Sciatic nerve (tissue), 2 donors: ENCODE data around the gene BCOR. TPM values are rescaled to one million over a fixed set of nuclear protein-coding genes. Genes with fewer than 3 reads are reported as not detected.

Source experiments
- ATAC-seq: fragments of 200-7000 bp; cut with Tn5 transposase; one replicate; pipeline ENCODE4 v1.9.1; 2020; ENCODE audit warnings: mild to moderate bottlenecking, moderate library complexity
- DNase-seq: peaks from one replicate; pipeline ENCODE4 v3.0.0-alpha.2; 2020; ENCODE audit warnings: low spot score
- intact Hi-C: fragments of 100-400 bp; cut with DNase I; formaldehyde crosslinking; loops from one replicate; pipeline ENCODE4 v1.14.2; 2022
- total RNA-seq: library from RNA; stranded (reverse); fragmentation: NEBNext Ultra II Directional; extraction: Animal tissue kit (Norgen Biotek cat#: 25700); gene quantifications from one replicate; pipeline ENCODE4 v1.2.1, GENCODE V29; 2021
- donor health status: DM: no; HTN: no; CAD: no.
- donor health status: DM: no; HTN: no; CAD: no.

Gene BCOR
- total RNA-seq, 1 donor from 2014 or later: 42.0 TPM

GRCh38 chrX:40013266-40014195 lies 84.2 kb downstream of the BCOR start:
- ATAC-seq: peak; percentile 77
- peak; percentile 81 for DNase-seq
- intact Hi-C loops: loop anchor here (10.0 kb wide), 1 partner anchor 91 kb away; no protein-coding TSS in a partner anchor

- ATAC-seq (peak; percentile 42), DNase-seq (peak; percentile 76)
- intact Hi-C loops: loop anchor here (10.0 kb wide), 1 partner anchor 92 kb away; no protein-coding TSS in a partner anchor
Measured at GRCh38 chrX:40012868-40013265, 84.9 kb downstream of the BCOR start.

GRCh38 chrX:40012039-40012867 lies 85.5 kb downstream of the BCOR start:
- intact Hi-C loops: loop anchor here (10.0 kb wide), 1 partner anchor 93 kb away; no protein-coding TSS in a partner anchor
- DNase-seq (peak; percentile 72), ATAC-seq (peak; percentile 14)

DNA sequence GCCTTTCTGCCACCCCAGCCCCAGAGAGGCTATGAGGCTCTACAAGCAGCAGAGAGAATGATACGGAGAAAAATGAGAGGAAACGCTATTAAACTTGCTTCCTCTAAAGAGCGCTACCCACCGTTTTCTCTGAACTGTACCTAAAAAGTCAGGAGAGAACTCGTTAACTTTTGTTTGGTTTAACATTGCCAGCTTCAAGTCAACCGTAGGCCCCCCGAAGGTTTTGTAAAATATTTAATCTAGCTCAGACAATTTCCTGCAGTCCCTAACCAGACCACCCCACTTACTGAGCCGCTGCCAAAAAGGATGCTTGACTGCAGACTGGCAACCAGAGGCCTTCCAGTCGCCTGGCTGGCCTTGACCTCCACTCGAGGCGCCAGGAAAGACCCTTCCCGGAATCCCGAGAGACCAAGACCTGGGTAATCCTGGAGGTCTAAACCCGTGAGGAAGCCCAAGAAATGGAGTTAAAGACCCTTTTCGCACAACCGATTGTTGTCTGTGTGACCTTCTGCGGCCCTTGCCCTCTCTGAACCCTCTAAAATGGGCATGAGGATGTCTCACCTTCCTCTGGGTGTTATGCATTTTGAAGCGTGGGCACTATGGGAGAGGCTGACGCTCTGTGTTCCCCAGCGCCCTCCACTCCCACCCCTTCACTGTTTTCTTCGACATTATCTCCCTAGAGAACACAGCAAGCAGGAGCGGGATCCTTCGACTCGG lies 86.3 kb downstream of the BCOR start:
- intact Hi-C loops: loop anchor here (10.0 kb wide), 1 partner anchor 93 kb away; no protein-coding TSS in a partner anchor
- DNase-seq (no peak), ATAC-seq (no peak)

DNA sequence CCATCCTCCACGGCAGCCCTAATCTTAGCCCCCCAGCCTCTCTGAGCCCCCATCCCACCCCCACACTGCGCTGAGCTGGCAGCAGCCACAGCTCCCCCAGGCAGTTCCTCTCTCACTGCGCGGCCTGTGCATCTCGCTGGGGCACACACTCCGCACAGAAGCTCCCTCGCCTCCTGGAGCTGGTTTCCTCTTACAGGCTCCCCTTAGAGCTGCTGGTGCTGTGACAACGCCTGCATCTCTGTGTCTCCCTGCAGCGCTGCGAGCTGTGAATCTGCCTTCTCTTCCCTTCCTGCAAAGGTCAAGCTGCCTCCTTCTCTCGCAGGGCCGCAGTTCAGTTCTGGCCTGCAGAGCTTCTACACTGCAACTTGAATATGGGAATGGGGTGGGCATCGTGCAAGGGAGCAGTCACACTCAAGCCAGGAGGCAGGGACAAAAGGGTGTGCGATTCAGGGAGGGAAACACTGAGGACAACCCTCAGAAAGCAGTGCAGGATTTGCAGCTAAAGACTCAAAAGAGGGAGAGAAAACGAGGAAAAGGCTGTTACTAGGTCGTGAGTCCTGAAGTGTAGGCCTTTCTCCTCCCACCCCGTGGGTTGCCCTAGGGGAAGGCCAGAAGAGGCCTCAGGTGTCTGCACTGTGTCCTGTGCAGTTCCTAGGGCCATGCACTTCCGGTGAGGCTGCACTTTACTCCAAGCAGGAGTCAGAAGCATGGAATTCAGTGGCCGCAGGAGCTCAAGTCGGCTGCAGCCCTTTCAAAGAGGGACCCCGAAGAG lies 87.0 kb downstream of the BCOR start:
- ATAC-seq (no peak), DNase-seq (no peak)
- intact Hi-C loops: loop anchor here (10.0 kb wide), 1 partner anchor 94 kb away; no protein-coding TSS in a partner anchor

- no peak for ATAC-seq
- DNase-seq: no peak
- intact Hi-C loops: loop anchor here (10.0 kb wide), 1 partner anchor 95 kb away; no protein-coding TSS in a partner anchor
Measured at GRCh38 chrX:40009890-40010289, 87.9 kb downstream of the BCOR start.

DNA sequence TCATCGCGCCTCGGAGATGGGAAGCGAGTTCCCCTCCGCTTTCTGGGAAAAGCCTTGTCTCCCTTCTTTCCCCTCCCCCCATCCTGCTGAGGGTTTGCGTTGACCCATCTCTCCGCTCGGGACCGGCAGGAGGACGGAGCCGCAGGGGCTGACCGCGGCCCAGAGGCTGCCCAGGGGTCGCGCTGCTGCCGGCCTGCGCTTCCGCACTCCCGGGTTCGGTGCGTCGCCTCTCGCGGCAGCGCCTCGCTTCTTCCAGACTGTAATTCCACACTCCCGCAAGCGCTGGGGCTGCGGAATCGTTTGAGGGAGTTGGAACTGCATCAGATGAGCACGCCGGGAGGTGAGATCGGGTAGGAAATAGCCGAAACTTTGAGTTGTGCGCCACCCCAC lies 88.3 kb downstream of the BCOR start:
- no peak for ATAC-seq
- no peak for DNase-seq

GRCh38 chrX:40008791-40009461 lies 88.8 kb downstream of the BCOR start:
- DNase-seq (peak; percentile 69), ATAC-seq (no peak)
- intact Hi-C loops: no loop called here

More for the DNA sequence above, 88.3 kb downstream of the BCOR start:
- intact Hi-C loops: no loop called here

DNA sequence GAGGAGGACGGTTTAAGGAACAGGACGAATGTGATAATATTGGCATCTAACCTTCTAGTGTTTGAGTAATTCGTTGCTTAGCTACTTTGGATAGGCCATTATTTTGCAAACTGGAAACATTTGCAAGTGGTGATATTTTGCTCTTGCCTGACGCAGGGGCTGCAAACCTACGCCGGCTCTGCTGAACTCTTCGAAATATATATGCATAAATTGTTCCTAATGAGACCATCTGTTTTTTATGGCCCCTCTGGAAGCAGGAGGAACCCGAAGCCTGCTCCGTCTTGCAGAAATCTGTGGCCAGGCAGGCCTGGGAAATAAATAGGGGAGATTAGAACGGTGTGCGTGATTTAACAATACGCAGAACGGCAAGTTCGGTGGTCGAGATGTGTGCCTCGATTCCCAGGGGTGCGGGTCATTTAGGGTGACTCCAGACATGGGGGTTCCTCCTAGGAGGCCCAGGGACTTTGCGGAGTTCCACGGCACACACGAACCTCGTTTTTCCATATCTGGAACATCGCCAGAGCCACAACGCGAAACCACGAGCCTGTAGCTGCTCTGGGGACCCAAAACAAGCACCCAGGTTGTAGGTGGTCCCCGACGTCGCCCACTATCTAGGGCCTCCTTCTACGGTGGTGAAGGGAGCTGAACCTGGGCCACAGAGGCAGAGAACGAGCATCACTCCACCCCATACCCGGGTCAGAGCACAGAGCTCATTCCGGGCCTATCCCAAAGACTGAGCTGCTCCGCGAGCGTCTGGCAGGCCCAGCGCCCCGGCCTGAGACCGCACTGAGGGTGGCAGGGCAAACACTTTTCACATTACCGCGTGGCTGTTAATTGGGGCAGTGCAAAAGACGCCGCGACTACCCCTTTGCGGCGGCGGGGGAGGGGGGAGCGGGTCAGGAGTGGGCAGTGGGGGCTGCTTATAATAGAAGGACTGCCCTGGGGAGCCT lies 89.7 kb downstream of the BCOR start:
- intact Hi-C loops: no loop called here
- DNase-seq (peak; percentile 59), ATAC-seq (no peak)

- DNase-seq: no peak
- intact Hi-C loops: no loop called here
- ATAC-seq: no peak
Measured at GRCh38 chrX:40007131-40007755, 90.5 kb downstream of the BCOR start.

GRCh38 chrX:40006106-40007017 lies 91.4 kb downstream of the BCOR start:
- DNase-seq (peak; percentile 72), ATAC-seq (peak; percentile 74)
- intact Hi-C loops: no loop called here

GRCh38 chrX:40005292-40006011 lies 92.3 kb downstream of the BCOR start:
- intact Hi-C loops: no loop called here
- DNase-seq: peak; percentile 61

DNA sequence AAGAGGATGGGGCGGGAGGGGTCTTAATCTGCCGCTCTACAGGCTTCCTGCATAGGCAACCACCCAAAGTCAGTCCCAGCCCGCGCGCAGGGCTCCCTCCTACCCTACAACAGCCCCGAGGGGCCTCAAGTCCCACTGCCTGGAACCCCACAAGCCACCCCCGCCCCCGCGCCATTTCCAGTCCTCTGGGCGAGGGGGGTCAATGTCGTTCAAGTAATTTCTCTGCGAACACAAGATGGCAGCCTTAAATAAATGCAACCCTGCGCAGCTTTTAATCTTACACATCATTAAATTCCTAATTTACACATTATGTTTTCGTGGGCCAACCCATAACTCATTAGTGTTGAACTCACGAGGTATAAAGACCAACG lies 92.9 kb downstream of the BCOR start:
- DNase-seq (no peak), ATAC-seq (no peak)
- intact Hi-C loops: no loop called here

More at GRCh38 chrX:40005292-40006011, 92.3 kb downstream of the BCOR start:
- ATAC-seq: peak; percentile 7

GRCh38 chrX:40004246-40004535 lies 93.6 kb downstream of the BCOR start:
- no peak for DNase-seq
- intact Hi-C loops: no loop called here
- no peak for ATAC-seq
